Mesenchymal stem cell (in vitro differentiated cells and primary cell): ENCODE results near the gene ADGRL3.

Source experiments
- DNase-seq: peaks from one replicate; pipeline ENCODE4 v3.0.0-alpha.2; 2013
- H2AFZ ChIP-seq: one replicate; pipeline ENCODE4 v1.6.1; 2013; ENCODE audit warnings: low read depth, mild to moderate bottlenecking, control low read depth, inconsistent platforms, low read length, moderate library complexity
- H2AK5ac ChIP-seq: 2 replicates; pipeline ENCODE4 v1.6.1; 2013; ENCODE audit warnings: low read length, moderate library complexity, mild to moderate bottlenecking, inconsistent platforms; ENCODE audit not compliant: severe bottlenecking
- H2BK120ac ChIP-seq: one replicate; pipeline ENCODE4 v1.6.1; 2013; ENCODE audit warnings: low read depth, mild to moderate bottlenecking, inconsistent platforms, low read length, moderate library complexity
- H2BK12ac ChIP-seq, 2 experiments: one replicate each; pipeline ENCODE4 v1.6.1; 2013; ENCODE audit warnings: inconsistent platforms in 2 of 2, low read length in 2 of 2, mild to moderate bottlenecking in 2 of 2, moderate library complexity in 2 of 2, control low read depth in 1 of 2
- H2BK15ac ChIP-seq: one replicate; pipeline ENCODE4 v1.6.1; 2013; ENCODE audit warnings: mild to moderate bottlenecking, low read depth, inconsistent platforms; ENCODE audit not compliant: poor library complexity, severe bottlenecking
- H2BK5ac ChIP-seq: 2 replicates; pipeline ENCODE4 v1.6.1; 2013; ENCODE audit warnings: low read depth, mild to moderate bottlenecking, low read length, control low read depth, inconsistent platforms; ENCODE audit not compliant: poor library complexity, severe bottlenecking
- H3K14ac ChIP-seq, 2 experiments: one replicate each; pipeline ENCODE4 v1.6.1; 2013; ENCODE audit warnings: inconsistent platforms in 2 of 2, low read length in 2 of 2, control low read depth in 1 of 2, mild to moderate bottlenecking in 1 of 2, moderate library complexity in 1 of 2
- H3K18ac ChIP-seq, 2 experiments: one replicate each; pipeline ENCODE4 v1.6.1; 2013; ENCODE audit warnings: inconsistent platforms in 2 of 2, low read length in 2 of 2, control low read depth in 1 of 2, low read depth in 1 of 2, mild to moderate bottlenecking in 1 of 2
- H3K23ac ChIP-seq, 2 experiments: one replicate each; pipeline ENCODE4 v1.6.1; 2013; ENCODE audit warnings: inconsistent platforms in 2 of 2, low read length in 2 of 2, mild to moderate bottlenecking in 2 of 2, moderate library complexity in 2 of 2, control low read depth in 1 of 2
- H3K27ac ChIP-seq: 2 replicates; pipeline ENCODE4 v1.5.1; 2013; ENCODE audit warnings: mild to moderate bottlenecking, moderate library complexity, low read length, control low read depth, inconsistent platforms; ENCODE audit not compliant: poor library complexity, severe bottlenecking
- H3K27me3 ChIP-seq, 2 experiments: 2 replicates each; pipeline versions ENCODE4 v1.6.1 to v1.7.0; 2013; ENCODE audit warnings: low read length in 2 of 2, mild to moderate bottlenecking in 2 of 2, moderate library complexity in 2 of 2, control low read depth in 1 of 2, inconsistent platforms in 1 of 2; ENCODE audit not compliant: control insufficient read depth in 1 of 2, insufficient read depth in 1 of 2
- H3K36me3 ChIP-seq, 2 experiments: 2 replicates each; pipeline versions ENCODE4 v1.6.1 to v1.7.0; 2013; ENCODE audit warnings: low read length in 2 of 2, control low read depth in 1 of 2, inconsistent platforms in 1 of 2, low read depth in 1 of 2, mild to moderate bottlenecking in 1 of 2; ENCODE audit not compliant: insufficient read depth in 2 of 2, control insufficient read depth in 1 of 2
- H3K4ac ChIP-seq, 2 experiments: one replicate each; pipeline ENCODE4 v1.6.1; 2013; ENCODE audit warnings: inconsistent platforms in 2 of 2, low read length in 2 of 2, mild to moderate bottlenecking in 2 of 2, moderate library complexity in 2 of 2, control low read depth in 1 of 2, low read depth in 1 of 2
- H3K4me1 ChIP-seq: 2 replicates; pipeline ENCODE4 v1.6.1; 2013; ENCODE audit warnings: low read depth, low read length, control low read depth; ENCODE audit not compliant: control insufficient read depth, insufficient read depth
- H3K4me2 ChIP-seq: 2 replicates; pipeline ENCODE4 v1.6.1; 2013; ENCODE audit warnings: low read length, mild to moderate bottlenecking, inconsistent platforms; ENCODE audit not compliant: poor library complexity, severe bottlenecking
- H3K4me3 ChIP-seq, 2 experiments: 2 replicates each; pipeline versions ENCODE4 v1.5.1 to v1.7.0; 2013; ENCODE audit warnings: low read length in 2 of 2, mild to moderate bottlenecking in 2 of 2, control low read depth in 1 of 2, low read depth in 1 of 2; ENCODE audit not compliant: insufficient read depth in 1 of 2
- H3K79me1 ChIP-seq: replicated peaks from 2 replicates; pipeline ENCODE4 v1.6.1; 2013; ENCODE audit warnings: mild to moderate bottlenecking, control low read depth, low read length, inconsistent platforms; ENCODE audit not compliant: poor library complexity, severe bottlenecking
- H3K9ac ChIP-seq: 2 replicates; pipeline ENCODE4 v1.7.0; 2013; ENCODE audit warnings: mild to moderate bottlenecking, low read length, moderate library complexity
- H3K9me3 ChIP-seq: 2 replicates; pipeline ENCODE4 v1.7.0; 2013; ENCODE audit warnings: mild to moderate bottlenecking, low read length; ENCODE audit not compliant: control insufficient read depth
- H4K8ac ChIP-seq: one replicate; pipeline ENCODE4 v1.6.1; 2013; ENCODE audit warnings: inconsistent platforms, mild to moderate bottlenecking, low read length, moderate library complexity
- H4K91ac ChIP-seq: one replicate; pipeline ENCODE4 v1.6.1; 2013; ENCODE audit warnings: mild to moderate bottlenecking, low read length, inconsistent platforms
- WGBS: methylation state at CpG from one replicate; pipeline ENCODE4 v1.1.7; 2013; ENCODE audit warnings: mixed read lengths; 5-methylcytosine and 5-hydroxymethylcytosine counted together

The ADGRL3 gene

DNA sequence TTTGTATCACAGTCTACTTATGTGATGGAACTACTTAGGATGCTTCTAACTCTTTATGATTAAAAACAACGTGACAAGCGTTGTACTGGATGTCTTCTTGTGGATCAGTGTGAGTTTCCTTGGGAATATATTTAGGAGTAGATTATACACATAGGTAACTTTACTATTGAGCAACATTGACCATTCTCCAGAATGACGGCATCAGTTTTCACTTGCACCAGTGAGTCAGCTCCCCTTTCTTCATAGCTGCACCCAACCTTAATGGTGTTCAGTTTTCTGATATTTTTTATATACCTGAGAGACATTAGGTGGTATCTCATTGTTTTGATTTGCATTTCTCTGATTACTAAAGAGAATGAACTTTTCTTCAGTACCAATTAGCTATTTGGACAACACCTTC lies 343.9 kb downstream of the ADGRL3 start:
- no peaks in the 10 kb centered on the region for H3K4me1 ChIP-seq
- no peak overlapping the region for H2BK120ac ChIP-seq
- H2BK15ac ChIP-seq, result no peak overlapping the region
- no peak overlapping the region for H2BK12ac ChIP-seq
- no peak overlapping the region for H3K9ac ChIP-seq
- H3K4me3 ChIP-seq, result no peak overlapping the region
- H3K23ac ChIP-seq, result no peak overlapping the region
- WGBS, result no CpG with 5 or more reads among the region's 3 CpGs
- H3K79me1 ChIP-seq, result no peaks in the 10 kb centered on the region
- H3K27ac ChIP-seq, result no peak overlapping the region
- H4K8ac ChIP-seq, result no peak overlapping the region
- H3K27me3 ChIP-seq, result no peaks in the 10 kb centered on the region
- DNase-seq, result no peak
- H2AK5ac ChIP-seq, result no peak overlapping the region
- no peak overlapping the region for H3K4ac ChIP-seq
- H2BK5ac ChIP-seq, result no peak overlapping the region
- H3K36me3 ChIP-seq, result no peaks in the 10 kb centered on the region
- no peak overlapping the region for H3K4me2 ChIP-seq
- no peak overlapping the region for H2AFZ ChIP-seq
- H3K14ac ChIP-seq, result no peak overlapping the region
- H3K18ac ChIP-seq, result no peak overlapping the region
- H3K9me3 ChIP-seq, result peaks cover 1% of the 10 kb centered on the region
- no peak overlapping the region for H4K91ac ChIP-seq

DNA sequence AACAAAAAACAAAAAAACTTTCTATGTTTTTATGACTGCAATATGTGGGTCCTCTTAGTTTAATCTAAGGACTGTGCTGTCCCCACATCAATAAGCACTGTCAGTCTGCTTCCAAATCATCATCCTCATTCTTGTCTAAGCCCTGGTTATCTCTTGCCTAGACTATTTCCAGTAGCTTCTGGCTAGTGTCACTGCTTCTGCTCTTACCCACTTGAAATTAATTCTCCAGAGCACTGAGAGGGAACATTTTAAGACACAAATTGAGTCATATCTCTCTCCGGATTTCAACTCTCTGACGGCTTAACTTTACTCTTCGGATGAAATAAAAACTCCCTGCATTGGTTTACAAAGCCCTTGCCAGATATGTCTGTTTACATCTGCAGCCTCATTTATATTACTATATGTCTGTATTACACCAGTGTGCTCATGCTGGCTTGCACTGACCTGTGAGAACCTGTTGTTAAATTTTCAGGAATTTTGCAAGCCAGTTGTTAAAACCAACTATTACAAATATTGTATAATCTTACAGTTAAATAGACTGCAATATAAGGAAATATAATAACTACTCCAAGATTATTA lies 345.9 kb downstream of the ADGRL3 start:
- DNase-seq, result peak; percentile 84
- no peak overlapping the region for H3K23ac ChIP-seq
- no peak overlapping the region for H3K4me2 ChIP-seq
- no peak overlapping the region for H3K4ac ChIP-seq
- no peaks in the 10 kb centered on the region for H3K9me3 ChIP-seq
- H3K4me1 ChIP-seq, result no peaks in the 10 kb centered on the region
- H4K91ac ChIP-seq, result no peak overlapping the region
- H3K14ac ChIP-seq, result no peak overlapping the region
- 23% methylated on average over 3 of the region's 3 CpGs for WGBS
- no peak overlapping the region for H2AFZ ChIP-seq
- H2BK5ac ChIP-seq, result no peak overlapping the region
- H3K27ac ChIP-seq, result no peak overlapping the region
- H3K18ac ChIP-seq, result no peak overlapping the region
- H3K4me3 ChIP-seq, result no peak overlapping the region
- H3K79me1 ChIP-seq, result no peaks in the 10 kb centered on the region
- H2BK12ac ChIP-seq, result no peak overlapping the region
- H2BK120ac ChIP-seq, result no peak overlapping the region
- H3K36me3 ChIP-seq, result no peaks in the 10 kb centered on the region
- H3K9ac ChIP-seq, result no peak overlapping the region
- H2BK15ac ChIP-seq, result no peak overlapping the region
- H3K27me3 ChIP-seq, result no peaks in the 10 kb centered on the region
- H2AK5ac ChIP-seq, result no peak overlapping the region
- H4K8ac ChIP-seq, result no peak overlapping the region

DNA sequence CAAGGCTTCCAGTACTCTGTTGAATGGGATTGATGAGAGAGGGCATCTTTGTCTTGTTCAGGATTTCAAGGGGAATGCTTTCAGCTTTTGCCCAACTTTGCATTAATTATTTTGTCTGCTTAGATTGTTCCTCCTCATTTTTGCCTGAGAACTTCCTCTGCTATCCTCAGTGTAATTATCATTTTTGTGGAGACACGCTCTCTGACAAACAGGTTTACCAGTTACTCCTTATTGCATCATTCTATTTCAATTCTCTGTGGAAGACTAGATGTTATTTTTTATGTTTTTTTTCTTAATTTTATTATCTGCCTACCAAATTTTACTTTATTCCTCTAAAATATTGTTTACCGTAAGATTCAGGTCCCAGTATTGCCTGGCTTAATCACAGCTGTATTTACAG lies 349.2 kb downstream of the ADGRL3 start:
- H3K14ac ChIP-seq, result no peak overlapping the region
- DNase-seq, result no peak
- 100% methylated on average over 1 of the region's 2 CpGs for WGBS

DNA sequence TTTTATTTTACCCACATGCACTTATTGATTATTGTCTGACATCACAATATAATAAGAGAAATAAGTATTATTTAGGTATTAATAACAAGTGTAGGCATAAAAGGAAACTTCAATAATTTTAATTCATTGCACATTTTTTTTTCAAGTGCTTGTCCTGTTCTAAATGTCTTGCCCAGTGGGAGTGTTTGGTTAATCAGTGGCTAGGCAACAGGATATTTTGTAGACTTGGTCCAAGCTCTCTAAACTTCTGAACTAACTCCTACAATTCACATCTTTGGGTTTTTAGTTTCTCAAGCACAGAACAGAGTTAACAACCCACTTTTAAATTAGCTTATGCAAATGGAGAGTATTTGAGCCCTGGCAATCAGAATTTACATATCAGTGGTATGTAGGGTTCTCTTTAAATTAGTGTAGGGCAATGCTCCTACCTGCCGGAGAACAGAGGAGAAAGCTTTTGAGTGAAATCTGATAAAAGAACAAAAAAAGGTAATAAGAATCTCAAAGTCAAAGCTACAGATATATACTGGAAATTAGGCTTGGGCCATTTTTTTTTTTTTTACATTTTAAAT lies 353.5 kb downstream of the ADGRL3 start:
- Histone ChIP-seq H3K4ac (no peak overlapping the region), H3K18ac (no peak overlapping the region), H2AFZ (no peak overlapping the region), H4K91ac (no peak overlapping the region), H3K9me3 (no peaks in the 10 kb centered on the region), H3K27ac (no peak overlapping the region), H3K27me3 (no peaks in the 10 kb centered on the region), H3K36me3 (no peaks in the 10 kb centered on the region), H2BK120ac (no peak overlapping the region), H2BK5ac (no peak overlapping the region), H2BK15ac (no peak overlapping the region), H3K79me1 (no peaks in the 10 kb centered on the region), H3K9ac (no peak overlapping the region), H4K8ac (no peak overlapping the region), H3K4me3 (no peak overlapping the region), H3K4me2 (no peak overlapping the region), H2AK5ac (no peak overlapping the region), H2BK12ac (no peak overlapping the region), H3K4me1 (peaks cover 2% of the 10 kb centered on the region), H3K14ac (no peak overlapping the region), H3K23ac (no peak overlapping the region)
- WGBS, result 100% methylated on average over 1 of the region's 1 CpG
- no peak for DNase-seq

More for the DNA sequence above, 349.2 kb downstream of the ADGRL3 start:
- H3K4me2 ChIP-seq, result no peak overlapping the region
- no peak overlapping the region for H2AK5ac ChIP-seq
- no peaks in the 10 kb centered on the region for H3K27me3 ChIP-seq
- no peak overlapping the region for H2BK12ac ChIP-seq
- H3K4me1 ChIP-seq, result no peaks in the 10 kb centered on the region
- no peaks in the 10 kb centered on the region for H3K79me1 ChIP-seq
- H2AFZ ChIP-seq, result no peak overlapping the region
- no peak overlapping the region for H4K8ac ChIP-seq
- no peaks in the 10 kb centered on the region for H3K36me3 ChIP-seq
- H3K18ac ChIP-seq, result no peak overlapping the region
- no peak overlapping the region for H2BK120ac ChIP-seq
- H3K27ac ChIP-seq, result no peak overlapping the region
- H4K91ac ChIP-seq, result no peak overlapping the region
- no peak overlapping the region for H3K4me3 ChIP-seq
- no peak overlapping the region for H3K23ac ChIP-seq
- no peak overlapping the region for H3K4ac ChIP-seq
- no peak overlapping the region for H3K9ac ChIP-seq
- H3K9me3 ChIP-seq, result no peaks in the 10 kb centered on the region
- H2BK5ac ChIP-seq, result no peak overlapping the region
- no peak overlapping the region for H2BK15ac ChIP-seq
